Muscle layer of duodenum (tissue), 2 donors: Measurements from ENCODE around the gene MEIS2.

ENCODE experiments used
- H3K27ac ChIP-seq: one replicate; pipeline ENCODE4 v1.7.0; 2013; ENCODE audit warnings: mild to moderate bottlenecking, low read length
- H3K27me3 ChIP-seq: one replicate; pipeline ENCODE4 v1.7.0; 2013; ENCODE audit warnings: low read depth, mild to moderate bottlenecking, control low read depth, low read length
- H3K36me3 ChIP-seq, 2 donors: one replicate each; pipeline ENCODE4 v1.7.0; 2013; ENCODE audit warnings: low read length in 2 of 2, control low read depth in 1 of 2, mild to moderate bottlenecking in 1 of 2; ENCODE audit not compliant: insufficient read depth in 2 of 2, control insufficient read depth in 1 of 2
- H3K4me1 ChIP-seq, 2 donors: one replicate each; pipeline ENCODE4 v1.7.0; 2013; ENCODE audit warnings: low read length in 2 of 2, mild to moderate bottlenecking in 2 of 2, control low read depth in 1 of 2, moderate library complexity in 1 of 2; ENCODE audit not compliant: insufficient read depth in 2 of 2, control insufficient read depth in 1 of 2
- H3K4me3 ChIP-seq, 2 donors: one replicate each; pipeline ENCODE4 v1.7.0; 2013; ENCODE audit warnings: low read length in 2 of 2, low read depth in 1 of 2, mild to moderate bottlenecking in 1 of 2
- H3K9me3 ChIP-seq, 2 donors: one replicate each; pipeline ENCODE4 v1.7.0; 2013; ENCODE audit warnings: low read length in 2 of 2, control low read depth in 1 of 2, mild to moderate bottlenecking in 1 of 2; ENCODE audit not compliant: control insufficient read depth in 1 of 2
- donor health status: healthy.

MEIS2 gene

GRCh38 chr15:37045859-37046740, 54.2 kb downstream of the MEIS2 start:
- Histone ChIP-seq H3K27me3 (no peaks in the 10 kb centered on the region), H3K27ac (no peak overlapping the region), H3K4me3 (peak overlapping the region; percentile 11 to 31), H3K4me1 (peaks cover 10 to 20% of the 10 kb centered on the region in 2 donors), H3K36me3 (peaks cover 0 to 4% of the 10 kb centered on the region in 2 donors), H3K9me3 (no peaks in the 10 kb centered on the region)

GRCh38 chr15:37044915-37045648, 55.3 kb downstream of the MEIS2 start:
- Histone ChIP-seq H3K27me3 (no peaks in the 10 kb centered on the region), H3K9me3 (no peaks in the 10 kb centered on the region), H3K4me3 (no peak overlapping the region), H3K27ac (no peak overlapping the region), H3K4me1 (peaks cover 10 to 26% of the 10 kb centered on the region in 2 donors), H3K36me3 (peaks cover 0 to 4% of the 10 kb centered on the region in 2 donors)

- Histone ChIP-seq H3K36me3 (peaks cover 0 to 4% of the 10 kb centered on the region in 2 donors), H3K4me3 (no peak overlapping the region), H3K27me3 (no peaks in the 10 kb centered on the region), H3K27ac (no peak overlapping the region), H3K9me3 (no peaks in the 10 kb centered on the region), H3K4me1 (peaks cover 0 to 37% of the 10 kb centered on the region in 2 donors)
Observed at GRCh38 chr15:37041836-37042235, 58.5 kb downstream of the MEIS2 start.

GRCh38 chr15:37041042-37041441, 59.3 kb downstream of the MEIS2 start:
- no peaks in the 10 kb centered on the region for H3K9me3 ChIP-seq
- no peak overlapping the region for H3K27ac ChIP-seq
- H3K36me3 ChIP-seq, result peaks cover 0 to 4% of the 10 kb centered on the region in 2 donors
- H3K4me3 ChIP-seq, result no peak overlapping the region
- peaks cover 0 to 38% of the 10 kb centered on the region in 2 donors for H3K4me1 ChIP-seq
- no peaks in the 10 kb centered on the region for H3K27me3 ChIP-seq

GRCh38 chr15:37040072-37040742, 60.1 kb downstream of the MEIS2 start:
- H3K36me3 ChIP-seq, result peaks cover 0 to 4% of the 10 kb centered on the region in 2 donors
- H3K27me3 ChIP-seq, result no peaks in the 10 kb centered on the region
- peaks cover 0 to 37% of the 10 kb centered on the region in 2 donors for H3K4me1 ChIP-seq
- no peaks in the 10 kb centered on the region for H3K9me3 ChIP-seq
- H3K27ac ChIP-seq, result no peak overlapping the region
- no peak overlapping the region for H3K4me3 ChIP-seq

- no peaks in the 10 kb centered on the region for H3K9me3 ChIP-seq
- no peak overlapping the region for H3K27ac ChIP-seq
- H3K4me1 ChIP-seq, result peaks cover 0 to 52% of the 10 kb centered on the region in 2 donors
- H3K36me3 ChIP-seq, result peaks cover 0 to 4% of the 10 kb centered on the region in 2 donors
- no peak overlapping the region for H3K4me3 ChIP-seq
- no peaks in the 10 kb centered on the region for H3K27me3 ChIP-seq
Observed at GRCh38 chr15:37038716-37039106, 61.6 kb downstream of the MEIS2 start.

- no peaks in the 10 kb centered on the region for H3K27me3 ChIP-seq
- H3K9me3 ChIP-seq, result no peaks in the 10 kb centered on the region
- H3K4me3 ChIP-seq, result no peak overlapping the region
- peaks cover 0 to 4% of the 10 kb centered on the region in 2 donors for H3K36me3 ChIP-seq
- peaks cover 0 to 53% of the 10 kb centered on the region in 2 donors for H3K4me1 ChIP-seq
- H3K27ac ChIP-seq, result no peak overlapping the region
Observed at GRCh38 chr15:37037850-37038715, 62.3 kb downstream of the MEIS2 start.

GRCh38 chr15:37037071-37037655, 63.2 kb downstream of the MEIS2 start:
- Histone ChIP-seq H3K27ac (no peak overlapping the region), H3K27me3 (no peaks in the 10 kb centered on the region), H3K36me3 (peaks cover 0 to 4% of the 10 kb centered on the region in 2 donors), H3K4me3 (no peak overlapping the region), H3K9me3 (no peaks in the 10 kb centered on the region), H3K4me1 (peaks cover 0 to 53% of the 10 kb centered on the region in 2 donors)

GRCh38 chr15:37034835-37035748, 65.3 kb downstream of the MEIS2 start:
- Histone ChIP-seq H3K36me3 (no peaks in the 10 kb centered on the region), H3K9me3 (no peaks in the 10 kb centered on the region), H3K4me1 (peaks cover 0 to 47% of the 10 kb centered on the region in 2 donors), H3K4me3 (no peak overlapping the region), H3K27me3 (no peaks in the 10 kb centered on the region), H3K27ac (peak overlapping the region; percentile 10)
